Neural cell (in vitro differentiated cells): ENCODE results near the gene DDX50. TPM values are rescaled to one million over a fixed set of nuclear protein-coding genes. Genes with fewer than 3 reads are reported as not detected.

ENCODE experiments used
- H2AFZ ChIP-seq: fragments of 200-600, 300-800 bp; sonication (generic), shearing (Covaris generic); 2 replicates; pipeline ENCODE4 v1.6.0; 2014; ENCODE audit warnings: low read depth, mild to moderate bottlenecking, antibody characterized with exemption, low read length, moderate library complexity
- H3F3A ChIP-seq: fragments of 200-600 bp; shearing (Covaris generic); 2 replicates; pipeline ENCODE4 v1.6.1; 2016; ENCODE audit warnings: mild to moderate bottlenecking, moderate library complexity, mixed read lengths, antibody characterized with exemption, low read length; ENCODE audit not compliant: insufficient read depth, poor library complexity, severe bottlenecking
- H3K27ac ChIP-seq: fragments of 200-600, 300-800 bp; sonication (generic), shearing (Covaris generic); 2 replicates; pipeline ENCODE4 v1.5.1; 2014; ENCODE audit warnings: mild to moderate bottlenecking, low read length, moderate library complexity
- H3K27me3 ChIP-seq: fragments of 300-800, 200-600 bp; sonication (generic), shearing (Covaris generic); 2 replicates; pipeline ENCODE4 v1.6.0; 2014; ENCODE audit warnings: mild to moderate bottlenecking, low read depth, low read length, moderate library complexity; ENCODE audit not compliant: insufficient read depth
- H3K36me3 ChIP-seq: fragments of 300-800, 200-600 bp; sonication (generic), shearing (Covaris generic); 2 replicates; pipeline ENCODE4 v1.5.1; 2014; ENCODE audit warnings: mild to moderate bottlenecking, antibody characterized with exemption, low read length, moderate library complexity; ENCODE audit not compliant: insufficient read depth
- H3K4me2 ChIP-seq: fragments of 300-800, 200-600 bp; sonication (generic), shearing (Covaris generic); 2 replicates; pipeline ENCODE4 v1.6.0; 2014; ENCODE audit warnings: mild to moderate bottlenecking, low read length
- H3K4me3 ChIP-seq: fragments of 300-800, 200-600 bp; sonication (generic), shearing (Covaris generic); 2 replicates; pipeline ENCODE4 v1.5.1; 2014; ENCODE audit warnings: mild to moderate bottlenecking, low read length, moderate library complexity
- H3K79me2 ChIP-seq: fragments of 200-600 bp; shearing (Covaris generic); replicated peaks from 2 replicates; pipeline ENCODE4 v1.6.0; 2014; ENCODE audit warnings: mild to moderate bottlenecking, low read length, moderate library complexity; ENCODE audit not compliant: insufficient read depth
- H3K9ac ChIP-seq: fragments of 300-800, 200-600 bp; sonication (generic), shearing (Covaris generic); 2 replicates; pipeline ENCODE4 v1.6.1; 2016; ENCODE audit warnings: mild to moderate bottlenecking, low read length, mixed read lengths
- H3K9me2 ChIP-seq: fragments of 200-600 bp; shearing (Covaris generic); 2 replicates; pipeline ENCODE4 v1.6.1; 2016; ENCODE audit warnings: mild to moderate bottlenecking, low read length, mixed read lengths; ENCODE audit not compliant: insufficient read depth
- H3K9me3 ChIP-seq: fragments of 200-600, 300-800 bp; sonication (generic), shearing (Covaris generic); 2 replicates; pipeline ENCODE4 v1.6.1; 2016; ENCODE audit warnings: mild to moderate bottlenecking, mixed run types, low read length, moderate library complexity, mixed read lengths
- H4K20me1 ChIP-seq: fragments of 200-600 bp; shearing (Covaris generic); 2 replicates; pipeline ENCODE4 v1.6.1; 2016; ENCODE audit warnings: mild to moderate bottlenecking, mixed run types; ENCODE audit not compliant: insufficient read depth
- CTCF ChIP-seq: fragments of 450-650 bp; IDR thresholded peaks from 2 replicates; pipeline ENCODE4 v1.5.1; 2014; ENCODE audit warnings: antibody characterized with exemption, mild to moderate bottlenecking, moderate library complexity; ENCODE audit not compliant: poor library complexity, severe bottlenecking
- EP300 ChIP-seq: fragments of 450-650 bp; conservative IDR thresholded peaks from 2 replicates; pipeline ENCODE4 v1.6.1; 2014; ENCODE audit warnings: antibody characterized with exemption, mild to moderate bottlenecking, moderate library complexity; ENCODE audit not compliant: poor library complexity, severe bottlenecking
- EZH2 ChIP-seq: fragments of 200-600, 300-800 bp; shearing (Covaris generic), sonication (generic); IDR thresholded peaks from 2 replicates; pipeline ENCODE4 v1.6.1; 2014; ENCODE audit warnings: antibody characterized with exemption, low read length, borderline replicate concordance, mild to moderate bottlenecking; ENCODE audit not compliant: insufficient read depth, poor library complexity, severe bottlenecking
- MXI1 ChIP-seq: fragments of 450-650 bp; conservative IDR thresholded peaks from 2 replicates; pipeline ENCODE4 v1.6.1; 2014; ENCODE audit warnings: antibody characterized with exemption, mild to moderate bottlenecking; ENCODE audit not compliant: poor library complexity, severe bottlenecking
- POLR2AphosphoS5 ChIP-seq: IDR thresholded peaks from 2 replicates; pipeline ENCODE4 v1.6.1; 2012
- RAD21 ChIP-seq: fragments of 450-650 bp; conservative IDR thresholded peaks from 2 replicates; pipeline ENCODE4 v1.6.1; 2014; ENCODE audit warnings: antibody characterized with exemption, mild to moderate bottlenecking, moderate library complexity
- REST ChIP-seq: IDR thresholded peaks from 2 replicates; pipeline ENCODE4 v1.6.1; 2012; ENCODE audit warnings: borderline replicate concordance
- SMC3 ChIP-seq: fragments of 450-650 bp; conservative IDR thresholded peaks from 2 replicates; pipeline ENCODE4 v1.6.1; 2014; ENCODE audit warnings: antibody characterized with exemption, mild to moderate bottlenecking, moderate library complexity; ENCODE audit not compliant: poor library complexity
- TAF1 ChIP-seq: IDR thresholded peaks from 2 replicates; pipeline ENCODE4 v1.6.1; 2012; ENCODE audit warnings: low read depth
- polyA plus RNA-seq: library from polyadenylated mRNA; depleted of rRNA; stranded (reverse); fragments of >200 nt; gene quantifications from 2 replicates; pipeline ENCODE4 v1.2.3, GENCODE V29; 2014

The DDX50 gene
- polyA plus RNA-seq, 1 donor from 2014 or later = 51.1 TPM

DNA sequence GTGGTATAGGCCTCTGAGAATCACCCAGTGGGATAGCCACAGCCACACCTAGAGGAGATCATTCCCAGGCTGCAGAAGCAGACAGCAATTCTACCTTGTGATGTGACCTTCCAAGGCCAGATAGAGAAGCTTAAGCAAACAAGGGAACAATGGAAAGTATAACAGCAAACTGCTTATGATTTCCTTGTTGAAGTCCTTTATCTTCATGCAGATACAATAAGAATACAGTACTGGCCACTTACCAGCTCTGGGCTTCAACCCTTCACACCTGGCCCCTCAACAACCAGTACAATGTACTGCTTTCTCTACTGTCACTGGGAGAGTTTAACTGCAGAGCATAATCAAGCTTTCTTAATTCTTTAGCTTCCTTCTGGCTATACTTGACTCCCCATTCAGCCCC, 22.6 kb upstream of the DDX50 start:
- no peaks in the 10 kb centered on the region for H3K9me2 ChIP-seq
- H3F3A ChIP-seq = no peaks in the 10 kb centered on the region
- H3K36me3 ChIP-seq = no peaks in the 10 kb centered on the region
- H3K9me3 ChIP-seq = no peaks in the 10 kb centered on the region
- no peaks in the 10 kb centered on the region for H3K27me3 ChIP-seq
- no peak overlapping the region for H3K9ac ChIP-seq
- no peak overlapping the region for H3K4me2 ChIP-seq
- H2AFZ ChIP-seq = no peak overlapping the region
- no peak overlapping the region for H3K27ac ChIP-seq
- TF ChIP-seq MXI1 = no peak
- TF ChIP-seq CTCF = no peak
- TF ChIP-seq REST = no peak
- no peak for TF ChIP-seq POLR2AphosphoS5
- no peaks in the 10 kb centered on the region for H3K79me2 ChIP-seq
- H3K4me3 ChIP-seq = no peak overlapping the region
- H4K20me1 ChIP-seq = no peaks in the 10 kb centered on the region

GRCh38 chr10:68879628-68880027, 21.5 kb upstream of the DDX50 start:
- no peaks in the 10 kb centered on the region for H3K79me2 ChIP-seq
- H3K27ac ChIP-seq = no peak overlapping the region
- no peaks in the 10 kb centered on the region for H3K36me3 ChIP-seq
- TF ChIP-seq REST (no peak), MXI1 (no peak), TAF1 (no peak), CTCF (no peak), SMC3 (no peak), EZH2 (no peak), RAD21 (no peak), EP300 (no peak), POLR2AphosphoS5 (no peak)
- H3K9me3 ChIP-seq = no peaks in the 10 kb centered on the region
- H2AFZ ChIP-seq = no peak overlapping the region
- no peak overlapping the region for H3K9ac ChIP-seq
- H3F3A ChIP-seq = no peaks in the 10 kb centered on the region
- no peaks in the 10 kb centered on the region for H4K20me1 ChIP-seq
- H3K4me2 ChIP-seq = no peak overlapping the region
- H3K27me3 ChIP-seq = no peaks in the 10 kb centered on the region
- H3K9me2 ChIP-seq = no peaks in the 10 kb centered on the region
- no peak overlapping the region for H3K4me3 ChIP-seq
